ENCODE results near the gene PTPRN2. TPM values are rescaled to one million over a fixed set of nuclear protein-coding genes. Genes with fewer than 3 reads are reported as not detected.

The PTPRN2 gene
- total and polyA plus RNA-seq, 8 donors = 4.9 to 136 (median 46.8) TPM

- 89 to 94% (median 91%) methylated on average over 24 of the region's 24 CpGs for WGBS, 5 donors
- H3K27me3 ChIP-seq = no peaks in the 10 kb centered on the region
- DNase-seq = no peak
- H3K9me3 ChIP-seq = no peaks in the 10 kb centered on the region
- peaks cover 0 to 18% (median 10%) of the 10 kb centered on the region in 4 donors for H3K4me1 ChIP-seq
- intact Hi-C loops (cut with DNase I; ENCODE audit: low total_unique reads) = no loop called here
- TF ChIP-seq CTCF (IDR thresholded peaks at IDR 0.05) (no peak), EP300 (IDR thresholded peaks at IDR 0.05) (no peak), POLR2A (IDR thresholded peaks at IDR 0.05) (no peak), POLR2AphosphoS5 (IDR thresholded peaks at IDR 0.05) (no peak)
- H3K4me3 ChIP-seq = no peak overlapping the region
- H3K36me3 ChIP-seq = peaks cover 0 to 11% (median 0%) of the 10 kb centered on the region in 4 donors
- no peak overlapping the region for H3K27ac ChIP-seq
Observed at GRCh38 chr7:157570531-157571200, 1017.0 kb downstream of the PTPRN2 start.

- DNase-seq = no peak
- Histone ChIP-seq H3K27ac (no peak overlapping the region), H3K4me1 (peaks cover 0 to 18% (median 10%) of the 10 kb centered on the region in 4 donors), H3K36me3 (peaks cover 0 to 11% (median 0%) of the 10 kb centered on the region in 4 donors), H3K27me3 (no peaks in the 10 kb centered on the region), H3K4me3 (no peak overlapping the region), H3K9me3 (no peaks in the 10 kb centered on the region)
- no peak for TF ChIP-seq EP300 (IDR thresholded peaks at IDR 0.05)
- no peak for TF ChIP-seq POLR2A (IDR thresholded peaks at IDR 0.05)
- TF ChIP-seq POLR2AphosphoS5 (IDR thresholded peaks at IDR 0.05) = no peak
- WGBS, 5 donors = 89 to 96% (median 92%) methylated on average over 8 of the region's 8 CpGs
- intact Hi-C loops (cut with DNase I; ENCODE audit: low total_unique reads) = no loop called here
Observed at GRCh38 chr7:157569967-157570366, 1017.7 kb downstream of the PTPRN2 start.

- peak; percentile 29 to 87 for DNase-seq
- Histone ChIP-seq H3K4me3 (peak overlapping the region; percentile 47 to 52 (median 50)), H3K27ac (peak overlapping the region in 2 of 5 donors; percentile 45 to 65), H3K27me3 (no peaks in the 10 kb centered on the region), H3K36me3 (peaks cover 0 to 11% (median 0%) of the 10 kb centered on the region in 4 donors), H3K4me1 (peaks cover 0 to 18% (median 10%) of the 10 kb centered on the region in 4 donors), H3K9me3 (no peaks in the 10 kb centered on the region)
- intact Hi-C loops (cut with DNase I; ENCODE audit: low total_unique reads) = no loop called here
- 18 to 33% (median 21%) methylated on average over 33 to 35 of the region's 35 CpGs for WGBS, 5 donors
- TF ChIP-seq POLR2AphosphoS5 (IDR thresholded peaks at IDR 0.05) (peak in 2 of 3 donors; percentile 23 to 44), EP300 (IDR thresholded peaks at IDR 0.05) (no peak)
Observed at GRCh38 chr7:157568770-157569584, 1018.6 kb downstream of the PTPRN2 start.

- H3K4me1 ChIP-seq = peaks cover 0 to 18% (median 10%) of the 10 kb centered on the region in 4 donors
- intact Hi-C loops (cut with DNase I; ENCODE audit: low total_unique reads) = no loop called here
- H3K27ac ChIP-seq = peak overlapping the region in 1 of 5 donors; percentile 65
- peaks cover 0 to 11% (median 0%) of the 10 kb centered on the region in 4 donors for H3K36me3 ChIP-seq
- DNase-seq = no peak
- H3K27me3 ChIP-seq = no peaks in the 10 kb centered on the region
- WGBS, 5 donors = 53 to 71% (median 60%) methylated on average over 21 to 25 of the region's 25 CpGs
- H3K9me3 ChIP-seq = no peaks in the 10 kb centered on the region
- TF ChIP-seq POLR2A (IDR thresholded peaks at IDR 0.05) = no peak
- TF ChIP-seq POLR2AphosphoS5 (IDR thresholded peaks at IDR 0.05) = no peak
- TF ChIP-seq EP300 (IDR thresholded peaks at IDR 0.05) = no peak
- H3K4me3 ChIP-seq = peak overlapping the region; percentile 47 to 52 (median 50)
Observed at GRCh38 chr7:157568106-157568769, 1019.4 kb downstream of the PTPRN2 start.

- WGBS, 5 donors = 81 to 97% (median 96%) methylated on average over 8 to 10 of the region's 10 CpGs
- Histone ChIP-seq H3K36me3 (peaks cover 0 to 11% (median 0%) of the 10 kb centered on the region in 4 donors), H3K4me1 (peaks cover 0 to 18% (median 10%) of the 10 kb centered on the region in 4 donors), H3K27me3 (no peaks in the 10 kb centered on the region), H3K27ac (no peak overlapping the region), H3K4me3 (no peak overlapping the region), H3K9me3 (no peaks in the 10 kb centered on the region)
- DNase-seq = no peak
- TF ChIP-seq POLR2AphosphoS5 (IDR thresholded peaks at IDR 0.05) (no peak), POLR2A (IDR thresholded peaks at IDR 0.05) (no peak), EP300 (IDR thresholded peaks at IDR 0.05) (no peak), CTCF (IDR thresholded peaks at IDR 0.05) (no peak)
- intact Hi-C loops (cut with DNase I; ENCODE audit: low total_unique reads) = no loop called here
Observed at GRCh38 chr7:157567666-157568065, 1020.0 kb downstream of the PTPRN2 start.
